NCI-H69 (cell line): ENCODE data around the gene OGG1.

Experiments
- DNase-seq: peaks from one replicate; lab custom pipeline; 2025; lab: John Stamatoyannopoulos, UW

The OGG1 gene

DNA sequence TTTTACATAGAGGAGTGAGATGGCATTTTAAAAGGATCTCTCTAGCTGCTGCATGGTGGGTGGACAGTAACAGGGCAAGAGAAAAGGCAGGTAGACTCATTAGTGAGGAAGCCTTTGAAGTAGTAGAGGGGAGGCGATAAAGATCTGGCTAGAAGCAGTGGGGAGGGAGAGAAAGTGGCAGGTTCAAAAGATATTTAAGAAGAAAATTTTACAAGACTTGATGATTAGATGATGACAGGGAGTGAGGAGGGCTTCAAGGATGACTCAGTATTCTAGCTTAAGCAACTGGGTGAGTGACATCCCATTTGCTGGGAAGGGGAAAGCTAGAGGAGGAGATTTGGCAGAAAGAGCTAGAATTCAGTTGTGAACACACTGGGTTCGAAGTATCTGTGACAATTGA lies 22.0 kb upstream of the OGG1 start:
- no peak for DNase-seq

DNA sequence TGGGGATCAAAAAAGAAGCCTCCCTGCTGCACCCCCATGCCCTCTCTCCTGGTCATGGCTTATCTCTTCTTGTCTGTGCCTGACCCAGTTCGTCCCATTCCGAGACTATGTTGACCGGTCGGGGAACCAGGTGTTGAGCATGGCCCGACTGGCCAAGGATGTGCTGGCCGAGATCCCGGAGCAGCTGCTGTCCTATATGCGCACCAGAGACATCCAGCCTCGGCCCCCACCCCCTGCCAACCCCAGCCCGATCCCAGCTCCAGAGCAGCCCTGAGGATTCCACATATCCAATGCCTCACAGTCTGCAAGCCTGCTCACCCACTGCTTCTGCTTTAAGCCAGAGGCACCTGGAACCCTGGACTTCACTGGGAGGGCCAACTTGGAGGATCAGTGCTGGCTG lies 20.3 kb upstream of the OGG1 start:
- DNase-seq, result no peak

DNA sequence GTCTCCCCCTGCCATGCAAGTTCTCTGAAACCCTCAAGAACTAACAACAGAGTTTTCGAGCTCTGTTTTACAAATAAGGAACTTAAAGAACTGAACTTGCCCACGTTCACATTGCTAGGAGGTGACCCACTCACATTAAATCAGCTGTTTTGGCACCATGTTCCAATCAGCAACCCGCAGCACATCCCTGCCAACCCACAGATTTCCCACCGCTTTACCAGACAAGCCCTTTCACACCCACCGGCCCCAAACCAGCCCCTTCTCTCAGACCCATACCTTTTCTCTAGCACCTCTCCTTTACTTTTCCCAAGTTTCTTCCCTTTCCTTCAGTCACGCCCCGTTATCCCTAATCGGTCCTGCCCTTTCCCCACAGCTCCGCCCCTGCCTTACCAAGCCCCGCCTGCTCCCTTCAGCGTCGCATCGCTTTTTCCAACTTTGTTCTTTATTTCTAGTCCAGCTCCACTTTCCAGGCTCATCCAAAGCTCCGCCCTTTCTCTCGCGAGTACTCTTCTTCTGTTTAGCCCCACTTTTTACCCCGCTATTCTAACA lies 19.0 kb upstream of the OGG1 start:
- peak; percentile 82 for DNase-seq

DNA sequence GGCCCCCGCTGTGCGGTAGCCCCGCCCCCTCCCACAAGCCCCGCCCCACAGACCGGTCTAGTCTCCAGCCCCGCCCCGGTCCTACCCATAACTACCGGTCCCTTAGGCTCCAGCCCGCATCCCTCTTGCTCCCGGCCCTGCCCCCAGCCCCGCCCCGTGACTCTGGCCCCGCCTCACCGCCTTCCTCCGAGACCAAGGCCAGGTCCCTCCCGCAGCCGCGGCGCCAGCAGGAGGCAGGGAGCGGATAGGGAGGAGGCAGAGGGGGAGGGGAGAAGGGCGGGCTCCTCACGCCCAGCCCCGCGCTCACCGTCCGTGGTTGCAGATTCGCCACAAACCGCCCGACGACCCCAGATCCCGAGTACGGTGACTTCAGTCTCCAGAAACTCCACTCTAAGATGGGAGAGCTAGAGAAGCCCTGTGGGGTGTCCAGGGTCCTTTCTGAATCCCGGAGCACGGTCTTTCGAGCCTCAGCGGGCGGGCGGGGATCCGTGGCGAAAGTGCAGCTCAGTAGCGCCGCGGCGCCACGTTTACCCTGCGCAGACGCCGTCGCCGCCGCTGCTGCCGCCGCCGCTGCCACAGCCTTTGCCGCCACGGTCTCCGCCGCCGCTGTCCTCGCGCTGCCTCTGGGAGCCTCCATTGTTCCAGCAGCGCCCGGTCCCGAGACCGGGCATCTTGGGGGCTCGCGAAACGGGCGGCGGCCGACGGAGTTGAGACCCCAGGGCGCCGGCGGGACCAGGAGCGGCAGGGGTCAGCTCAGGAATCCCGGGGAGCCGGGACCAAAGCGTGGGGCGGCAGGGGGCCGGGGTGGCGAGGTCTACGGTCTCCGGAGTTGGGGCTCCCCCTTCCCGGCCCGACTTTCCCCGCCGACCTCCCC lies 18.3 kb upstream of the OGG1 start, which contains the start of gene BRPF1:
TSS of gene BRPF1 (plus strand) at position 530 of the 874 bp plus-strand sequence. CDS start 2,406 bp downstream, outside the sequence.
- DNase-seq, result peak; percentile 97

DNA sequence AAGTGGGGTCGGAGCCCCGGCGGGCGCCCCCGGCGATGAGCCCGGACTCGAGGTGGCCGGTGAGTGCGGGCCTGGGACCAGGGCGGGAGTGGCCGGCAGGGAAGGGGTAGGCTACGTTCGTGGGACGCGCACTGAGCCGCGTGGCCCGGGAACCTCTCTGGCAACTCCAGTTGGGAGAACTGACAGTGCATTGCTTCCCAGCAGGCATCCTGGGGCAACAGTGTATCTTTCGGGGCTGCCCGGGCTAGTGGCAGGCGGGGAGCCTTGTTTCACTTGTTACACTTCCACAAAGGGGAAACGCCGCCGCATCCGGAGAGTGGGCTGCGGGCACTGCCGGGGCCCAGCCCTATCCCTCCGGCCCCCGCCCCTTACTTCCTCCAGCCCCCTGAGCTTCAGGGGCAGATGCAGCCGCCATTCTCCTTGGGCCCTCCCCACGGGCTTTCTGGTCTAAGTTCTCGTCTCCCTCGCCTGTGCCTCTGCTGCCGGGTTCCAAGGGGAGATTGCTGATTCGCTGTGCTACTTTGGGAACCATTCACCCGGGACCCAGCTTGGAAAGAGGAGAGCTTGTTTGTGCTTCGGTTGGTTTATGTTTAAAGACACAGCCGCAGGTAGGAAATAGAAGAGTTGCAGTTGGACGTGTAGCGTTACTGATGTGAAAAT lies 17.5 kb upstream of the OGG1 start:
- peak; percentile 16 for DNase-seq

DNA sequence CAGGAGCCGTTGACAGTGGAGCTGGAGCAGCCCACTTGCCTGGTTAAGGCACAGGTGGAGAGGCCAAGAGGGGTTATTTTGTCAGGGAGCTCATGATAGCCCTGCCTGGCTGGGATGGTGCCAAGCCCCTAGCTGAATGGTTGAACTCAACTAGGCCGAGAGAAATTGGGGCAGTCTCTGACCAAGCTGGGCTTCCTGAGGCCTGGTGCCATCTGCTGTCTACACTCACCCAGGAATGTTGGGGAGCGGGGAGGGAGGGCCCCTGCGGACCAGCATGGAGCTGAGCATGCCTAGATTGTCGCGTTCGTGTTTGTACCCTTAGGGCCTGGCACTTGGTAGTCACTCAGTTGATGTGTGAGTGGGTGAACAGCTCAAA lies 17.0 kb upstream of the OGG1 start:
- DNase-seq, result no peak

DNA sequence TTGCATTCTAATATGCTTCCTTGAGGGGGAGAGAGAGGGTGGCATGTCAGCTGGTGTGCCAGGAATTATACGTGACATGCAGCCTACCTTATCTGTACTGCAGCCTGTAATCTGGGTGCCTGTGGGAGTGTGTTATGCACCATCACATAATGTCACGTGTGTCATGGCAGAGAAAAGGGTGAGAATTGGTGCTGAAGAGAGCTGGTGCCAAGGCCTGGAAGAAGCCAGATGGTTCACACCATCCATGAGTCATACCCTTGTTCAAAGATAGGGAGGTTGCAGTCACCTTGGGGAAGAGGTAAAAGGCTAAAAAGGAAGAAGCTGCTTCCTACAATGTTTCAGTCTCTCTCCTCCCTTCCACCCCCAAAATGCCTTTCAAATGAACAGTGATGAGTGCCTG lies 12.9 kb upstream of the OGG1 start:
- no peak for DNase-seq

DNA sequence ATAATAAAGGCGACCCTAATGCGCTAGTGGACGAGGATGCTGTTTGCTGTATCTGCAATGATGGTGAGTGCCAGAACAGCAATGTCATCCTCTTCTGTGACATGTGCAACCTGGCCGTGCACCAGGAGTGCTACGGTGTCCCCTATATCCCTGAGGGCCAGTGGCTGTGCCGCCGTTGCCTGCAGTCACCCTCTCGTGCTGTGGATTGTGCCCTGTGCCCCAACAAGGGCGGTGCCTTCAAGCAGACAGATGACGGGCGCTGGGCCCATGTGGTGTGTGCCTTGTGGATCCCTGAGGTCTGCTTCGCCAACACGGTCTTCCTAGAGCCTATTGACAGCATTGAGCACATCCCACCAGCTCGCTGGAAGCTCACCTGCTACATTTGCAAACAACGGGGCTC lies 10.6 kb upstream of the OGG1 start:
- no peak for DNase-seq

DNA sequence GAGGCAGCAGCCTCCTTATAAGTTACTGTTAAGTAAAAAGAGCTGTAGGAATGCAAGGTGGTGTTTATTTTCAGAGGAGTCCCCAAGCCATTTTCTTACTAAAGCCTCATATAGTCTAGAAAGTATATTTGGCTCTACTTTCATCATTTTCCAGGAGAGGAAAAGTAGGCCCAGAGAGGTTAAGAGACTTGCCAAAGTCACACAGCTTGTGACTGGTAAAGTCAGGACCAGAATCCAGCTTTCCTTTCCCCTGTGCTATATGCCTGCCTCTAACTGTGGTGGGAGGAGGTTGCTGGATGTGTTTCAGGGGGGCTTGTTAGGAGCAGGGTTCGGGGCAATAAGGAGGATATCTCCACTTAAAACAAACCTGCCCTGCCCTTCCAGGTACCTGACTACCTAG lies 7.2 kb upstream of the OGG1 start:
- no peak for DNase-seq

DNA sequence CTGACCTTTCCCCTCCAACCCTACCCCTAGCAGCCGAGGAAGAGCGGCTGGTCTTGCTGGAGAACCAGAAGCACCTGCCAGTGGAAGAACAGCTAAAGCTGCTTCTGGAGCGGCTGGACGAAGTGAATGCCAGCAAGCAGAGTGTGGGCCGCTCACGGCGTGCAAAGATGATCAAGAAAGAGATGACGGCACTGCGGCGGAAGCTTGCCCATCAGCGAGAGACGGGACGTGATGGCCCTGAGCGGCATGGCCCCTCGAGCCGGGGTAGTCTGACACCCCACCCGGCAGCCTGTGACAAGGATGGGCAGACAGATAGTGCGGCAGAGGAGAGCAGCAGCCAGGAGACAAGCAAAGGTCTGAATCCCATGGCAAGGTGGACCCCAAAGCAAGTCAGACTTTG lies 6.2 kb upstream of the OGG1 start:
- DNase-seq, result no peak

DNA sequence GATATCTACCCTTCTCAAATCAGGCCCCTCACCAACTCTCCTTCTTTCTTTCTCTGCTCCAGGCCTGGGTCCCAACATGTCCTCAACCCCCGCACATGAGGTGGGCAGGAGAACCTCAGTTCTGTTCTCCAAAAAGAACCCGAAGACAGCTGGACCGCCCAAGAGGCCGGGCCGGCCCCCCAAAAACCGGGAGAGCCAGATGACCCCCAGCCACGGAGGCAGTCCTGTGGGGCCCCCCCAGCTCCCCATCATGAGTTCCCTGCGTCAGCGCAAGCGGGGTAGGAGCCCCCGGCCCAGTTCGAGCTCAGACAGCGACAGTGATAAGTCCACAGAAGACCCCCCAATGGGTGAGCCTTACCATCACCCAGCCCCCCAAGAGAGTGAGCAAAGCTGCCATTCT lies 5.6 kb upstream of the OGG1 start:
- no peak for DNase-seq

DNA sequence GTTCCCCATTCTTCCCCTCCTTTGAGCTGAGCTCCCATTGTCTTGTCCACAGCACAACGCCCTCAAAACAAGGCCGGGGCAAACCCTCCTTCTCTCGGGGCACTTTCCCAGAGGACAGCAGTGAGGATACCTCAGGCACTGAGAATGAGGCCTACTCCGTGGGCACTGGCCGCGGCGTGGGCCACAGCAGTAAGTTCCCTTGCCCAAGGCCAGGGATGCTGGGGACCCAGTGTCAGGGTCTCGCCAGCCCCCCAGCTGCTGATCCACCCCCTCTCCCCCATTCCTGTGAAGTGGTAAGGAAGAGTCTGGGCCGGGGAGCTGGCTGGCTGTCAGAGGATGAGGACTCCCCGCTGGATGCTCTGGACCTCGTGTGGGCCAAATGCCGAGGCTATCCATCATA lies 4.2 kb upstream of the OGG1 start:
- no peak for DNase-seq

DNA sequence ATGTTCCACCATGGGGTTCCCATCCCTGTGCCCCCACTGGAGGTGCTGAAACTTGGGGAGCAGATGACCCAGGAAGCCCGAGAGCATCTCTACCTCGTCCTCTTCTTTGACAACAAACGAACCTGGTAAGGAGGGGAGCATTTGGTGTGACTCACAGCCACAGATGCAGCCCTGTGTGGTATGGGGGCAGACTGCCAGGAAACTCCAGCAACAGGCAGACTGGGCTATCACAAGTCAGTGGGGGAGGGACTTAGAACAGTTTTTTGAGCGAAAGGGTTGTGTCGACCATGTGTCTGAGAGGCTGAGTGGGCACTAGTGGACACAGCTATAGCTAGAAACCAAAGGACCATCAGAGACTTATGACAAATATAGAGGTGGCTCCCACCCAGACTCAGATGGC lies 3.4 kb upstream of the OGG1 start:
- no peak for DNase-seq

DNA sequence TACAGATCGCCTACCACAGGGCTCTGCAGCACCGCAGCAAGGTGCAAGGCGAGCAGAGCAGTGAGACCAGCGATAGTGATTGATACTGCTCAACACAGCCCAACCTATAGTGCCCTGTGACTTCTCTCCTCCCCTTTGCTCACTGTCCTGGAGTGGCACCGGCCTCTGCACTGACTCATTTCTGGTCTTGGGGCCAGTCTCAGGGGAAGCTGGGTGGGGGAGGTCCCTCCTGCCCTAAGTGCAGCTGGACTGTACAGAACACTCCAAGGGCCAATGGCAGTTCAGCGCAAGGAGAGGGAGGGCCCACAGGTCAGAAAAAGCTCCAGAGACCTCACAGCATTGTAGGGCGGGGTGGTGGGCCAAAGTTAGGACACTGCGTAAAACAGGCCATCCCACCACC lies 2.5 kb upstream of the OGG1 start:
- no peak for DNase-seq

DNA sequence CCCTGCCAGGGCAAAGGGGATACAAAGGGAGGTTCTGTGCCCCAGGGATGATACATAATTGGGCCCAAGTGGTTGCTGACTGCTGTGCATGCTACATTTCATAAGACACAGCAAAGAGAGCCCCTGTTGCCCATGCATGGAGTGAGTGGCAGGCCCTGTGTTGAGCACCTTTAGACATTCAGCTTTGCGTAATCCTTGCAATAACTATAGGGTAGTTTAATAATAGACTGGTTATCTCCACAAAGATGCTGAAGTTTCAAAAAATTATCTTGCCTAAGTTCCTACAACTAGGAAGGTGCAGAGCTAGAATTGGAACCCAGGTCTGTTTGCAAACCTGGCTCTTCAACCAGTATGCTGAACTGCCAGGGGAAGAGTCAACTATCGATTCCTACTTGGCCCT lies 1.7 kb upstream of the OGG1 start:
- DNase-seq, result no peak

DNA sequence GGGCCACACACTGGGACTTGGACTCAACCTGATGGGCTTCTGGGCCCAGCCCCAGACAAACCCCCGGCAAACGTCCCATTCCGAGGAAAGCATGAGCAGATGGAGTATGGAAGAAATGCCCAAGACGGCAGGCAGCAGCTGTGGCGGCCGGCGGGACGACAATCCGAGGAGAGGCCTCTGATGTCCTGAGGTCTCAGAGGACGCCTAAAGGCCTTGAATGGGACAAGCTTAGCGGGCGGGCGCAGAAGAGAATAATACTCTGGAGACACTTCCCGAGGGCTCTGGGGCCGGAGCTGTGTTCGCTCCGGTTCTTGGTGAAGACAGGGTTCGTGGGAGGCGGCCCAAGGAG lies 482 bp upstream of the OGG1 start:
- no peak for DNase-seq

DNA sequence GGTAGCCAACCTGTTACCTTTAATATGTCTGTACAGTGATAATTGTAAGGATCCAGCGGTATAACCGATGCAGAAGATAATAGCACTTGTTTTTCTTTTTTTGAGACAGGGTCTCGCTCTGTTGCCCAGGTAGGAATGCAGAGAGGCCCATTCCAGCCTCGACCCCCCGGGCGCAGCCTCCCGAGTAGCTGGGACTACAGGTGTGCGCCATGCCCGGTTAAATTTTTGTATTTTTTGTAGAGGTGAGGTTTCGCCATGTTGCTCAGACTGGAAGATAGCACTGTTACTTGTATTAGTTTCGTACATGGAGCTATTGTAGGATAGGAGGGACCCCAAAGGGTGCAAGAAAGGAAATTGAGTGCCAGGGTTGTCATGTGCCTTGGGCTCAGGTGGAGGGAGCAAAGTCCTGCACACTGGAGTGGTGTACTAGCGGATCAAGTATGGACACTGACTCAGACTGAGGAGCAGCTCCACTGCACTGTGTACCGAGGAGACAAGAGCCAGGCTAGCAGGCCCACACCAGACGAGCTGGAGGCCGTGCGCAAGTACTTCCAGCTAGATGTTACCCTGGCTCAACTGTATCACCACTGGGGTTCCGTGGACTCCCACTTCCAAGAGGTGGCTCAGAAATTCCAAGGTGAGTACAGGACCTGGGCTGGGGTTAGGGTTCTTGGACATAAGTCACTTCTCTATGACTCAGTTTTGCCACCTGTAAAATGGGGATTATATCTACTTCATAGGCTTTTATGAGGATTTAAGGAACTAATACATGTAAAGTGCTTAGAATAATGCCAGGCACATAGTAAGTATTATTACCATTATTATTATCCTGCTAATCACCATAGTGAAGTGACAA lies 1.0 kb downstream of the OGG1 start:
- DNase-seq, result no peak

DNA sequence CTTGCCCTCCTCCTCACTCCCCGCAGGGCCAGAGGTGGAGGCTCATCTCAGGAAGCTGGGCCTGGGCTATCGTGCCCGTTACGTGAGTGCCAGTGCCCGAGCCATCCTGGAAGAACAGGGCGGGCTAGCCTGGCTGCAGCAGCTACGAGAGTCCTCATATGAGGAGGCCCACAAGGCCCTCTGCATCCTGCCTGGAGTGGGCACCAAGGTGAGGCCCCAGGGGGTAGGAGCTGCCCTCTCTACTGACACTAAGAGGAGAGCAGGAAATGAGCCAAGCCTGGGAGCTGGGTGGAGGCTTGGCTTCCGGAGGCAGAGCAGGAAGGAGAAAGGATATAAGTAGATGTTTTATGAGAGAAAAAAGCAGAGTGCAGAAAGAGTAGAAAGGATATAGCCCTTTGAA lies 4.9 kb downstream of the OGG1 start:
- DNase-seq, result no peak

DNA sequence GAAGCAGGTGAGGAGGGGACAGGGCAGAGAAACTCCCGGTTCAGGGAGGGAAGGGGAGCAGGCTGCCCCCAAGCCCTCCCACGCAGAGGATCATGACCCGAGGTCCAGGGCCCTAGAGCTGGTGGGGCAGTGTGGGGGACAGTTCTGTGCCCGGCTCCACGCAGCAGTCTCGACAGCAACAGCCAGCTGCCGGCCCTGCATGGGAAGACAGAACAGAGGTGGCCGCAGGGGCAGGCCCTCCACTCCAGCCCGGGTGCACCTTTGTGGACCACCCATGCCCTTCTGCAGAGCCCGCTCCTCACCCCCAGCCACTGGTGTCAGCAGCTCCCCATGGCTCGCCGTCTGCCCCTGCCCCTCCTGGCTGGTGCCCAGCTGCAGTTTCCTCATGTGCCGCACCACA lies 7.7 kb downstream of the OGG1 start:
- DNase-seq, result no peak

DNA sequence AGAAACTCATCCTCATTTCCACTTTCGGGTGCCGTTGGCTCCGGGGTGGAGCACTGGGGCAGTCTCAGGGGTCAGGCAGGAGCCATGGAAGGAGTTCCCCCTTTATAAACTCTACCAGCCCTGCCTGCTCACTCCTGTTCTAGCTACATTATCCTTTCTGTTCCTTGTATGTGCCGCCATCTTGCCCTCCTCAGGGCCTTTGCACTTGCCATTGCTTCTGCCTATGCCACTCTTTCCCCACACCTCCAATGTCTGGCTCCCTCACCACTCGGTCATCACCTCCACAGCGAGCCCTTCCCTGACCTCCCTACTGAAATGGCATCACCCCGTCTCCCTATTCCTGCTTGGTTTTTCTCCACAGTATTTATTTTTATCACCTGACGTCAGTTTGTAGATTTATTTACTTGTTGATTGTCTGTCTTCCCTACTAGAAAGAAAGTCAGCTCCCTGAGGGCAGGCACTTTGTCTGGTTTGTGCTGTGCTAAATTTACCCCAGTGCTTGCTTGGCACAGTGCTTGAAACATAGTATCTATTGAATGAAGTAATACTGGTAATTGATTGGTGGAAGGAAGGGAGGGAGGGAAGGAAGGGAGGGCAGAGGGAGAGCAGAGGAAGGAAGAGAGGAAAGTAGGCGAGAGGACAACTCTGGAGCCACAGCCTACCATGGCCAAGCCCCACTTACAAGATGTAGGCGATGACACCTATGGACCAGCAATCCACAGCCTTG lies 11.2 kb downstream of the OGG1 start:
- no peak for DNase-seq

DNA sequence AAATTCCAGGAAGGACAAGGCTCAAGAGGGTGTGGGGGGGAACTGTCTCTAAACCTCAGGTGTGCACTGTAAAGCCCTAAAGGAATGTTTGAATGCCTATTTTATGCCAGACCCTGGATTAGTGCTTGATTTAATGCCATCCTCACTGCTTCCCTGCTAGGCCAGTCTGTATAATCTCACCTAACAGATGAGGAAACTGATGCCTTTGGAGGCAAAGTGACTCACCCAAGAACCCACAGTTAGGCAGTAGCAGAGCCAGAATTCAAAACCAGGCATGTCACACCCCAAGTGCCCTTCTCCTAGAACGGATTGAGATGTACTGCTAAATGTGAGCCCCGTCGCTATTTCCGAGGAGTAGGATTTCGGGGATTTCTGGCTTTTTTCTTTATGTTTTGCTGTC lies 12.2 kb downstream of the OGG1 start:
- no peak for DNase-seq

DNA sequence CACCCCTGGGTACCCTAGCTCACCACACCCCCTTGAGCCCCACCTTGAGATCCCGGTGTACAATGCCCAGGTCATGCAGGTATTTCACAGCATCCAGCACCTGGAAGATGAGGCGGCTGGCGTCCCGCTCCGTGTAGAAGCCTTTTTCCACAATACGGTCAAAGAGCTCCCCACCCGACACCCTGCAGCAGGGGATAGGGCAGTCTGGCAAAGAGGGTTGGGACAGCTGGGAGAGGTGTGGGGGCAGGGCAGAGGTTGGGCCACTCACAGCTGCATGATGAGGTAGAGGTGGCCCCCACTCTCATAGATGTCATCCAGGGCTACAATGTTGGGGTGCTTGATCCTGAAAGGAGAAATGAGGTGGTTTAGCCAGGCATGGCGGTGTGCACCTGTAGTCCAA lies 13.1 kb downstream of the OGG1 start:
- no peak for DNase-seq
